ENCODE data around the gene ZNF488. TPM values are rescaled to one million over a fixed set of nuclear protein-coding genes. Genes with fewer than 3 reads are reported as not detected.
A peak's percentile ranks its signal among the peaks of the same experiment; 100 is the strongest.

The ZNF488 gene
- total RNA-seq, 1 experiment from 2014 or later: 5.6 TPM

GRCh38 chr10:47410862-47411261 is 26.8 kb upstream of the ZNF488 start:
- peaks cover 13% of the 10 kb centered on the region for H3K4me1 Mint-ChIP-seq (ENCODE audit: low read depth, unreplicated experiment)
- CTCF ChIA-PET: interaction anchor here (0.6 kb wide), 1 partner anchor 26 kb away, joined by 5 read pairs; no protein-coding TSS in a partner anchor

GRCh38 chr10:47410271-47410670 is 26.2 kb upstream of the ZNF488 start:
- Histone ChIP-seq H3K4me3 (ENCODE audit: low read depth, low read length) (no peak overlapping the region), H3K27me3 (replicated peaks; ENCODE audit: control insufficient read depth, insufficient read depth, low read length) (no peaks in the 10 kb centered on the region), H3K36me3 (ENCODE audit: control insufficient read depth, insufficient read depth, low read length) (no peaks in the 10 kb centered on the region), H3K4me1 (peaks cover 41% of the 10 kb centered on the region), H3K9me3 (no peaks in the 10 kb centered on the region)
- CTCF ChIA-PET: no interaction called here
- no peak for DNase-seq
- Mint-ChIP-seq H3K27ac (ENCODE audit: unreplicated experiment) (no peak overlapping the region), H3K4me1 (ENCODE audit: low read depth, unreplicated experiment) (peaks cover 13% of the 10 kb centered on the region), H3K4me3 (ENCODE audit: unreplicated experiment) (no peak overlapping the region), H3K27me3 (ENCODE audit: insufficient read depth, unreplicated experiment) (no peaks in the 10 kb centered on the region), H3K9me3 (ENCODE audit: unreplicated experiment) (no peaks in the 10 kb centered on the region), H3K36me3 (ENCODE audit: insufficient read depth, unreplicated experiment) (no peaks in the 10 kb centered on the region)
- TF ChIP-seq CTCF (IDR thresholded peaks at IDR 0.05; ENCODE audit: insufficient read depth in 1 of 2, low read depth in 1 of 2, low read length in 1 of 2, severe bottlenecking in 1 of 2, unreplicated experiment in 1 of 2): no peak
- intact Hi-C loops (cut with micrococcal nuclease; ENCODE audit: unreplicated experiment): no loop called here
- BruUV-seq (replicated peaks): no TSS peak
- POLR2A ChIA-PET: no interaction called here

More at GRCh38 chr10:47410862-47411261, 26.8 kb upstream of the ZNF488 start:
- H3K4me1 ChIP-seq: peaks cover 35% of the 10 kb centered on the region
- H3K9me3 ChIP-seq: no peaks in the 10 kb centered on the region
- Mint-ChIP-seq H3K36me3 (ENCODE audit: insufficient read depth, unreplicated experiment) (no peaks in the 10 kb centered on the region), H3K4me3 (ENCODE audit: unreplicated experiment) (no peak overlapping the region), H3K27ac (ENCODE audit: unreplicated experiment) (no peak overlapping the region), H3K27me3 (ENCODE audit: insufficient read depth, unreplicated experiment) (no peaks in the 10 kb centered on the region), H3K9me3 (ENCODE audit: unreplicated experiment) (no peaks in the 10 kb centered on the region)
- POLR2A ChIA-PET: no interaction called here
- no peak overlapping the region for H3K4me3 ChIP-seq (ENCODE audit: low read depth, low read length)
- intact Hi-C loops (cut with micrococcal nuclease; ENCODE audit: unreplicated experiment): no loop called here
- peak in 1 of 2 experiments; percentile 33 for DNase-seq
- no peak for TF ChIP-seq CTCF (IDR thresholded peaks at IDR 0.05; ENCODE audit: insufficient read depth in 1 of 2, low read depth in 1 of 2, low read length in 1 of 2, severe bottlenecking in 1 of 2, unreplicated experiment in 1 of 2)
- no peaks in the 10 kb centered on the region for H3K27me3 ChIP-seq (replicated peaks; ENCODE audit: control insufficient read depth, insufficient read depth, low read length)
- BruUV-seq (replicated peaks): no TSS peak
- H3K36me3 ChIP-seq (ENCODE audit: control insufficient read depth, insufficient read depth, low read length): no peaks in the 10 kb centered on the region

GRCh38 chr10:47409866-47410256 is 25.8 kb upstream of the ZNF488 start:
- peaks cover 15% of the 10 kb centered on the region for H3K4me1 Mint-ChIP-seq (ENCODE audit: low read depth, unreplicated experiment)
- TF ChIP-seq CTCF (IDR thresholded peaks at IDR 0.05; ENCODE audit: insufficient read depth in 1 of 2, low read depth in 1 of 2, low read length in 1 of 2, severe bottlenecking in 1 of 2, unreplicated experiment in 1 of 2): no peak
- no peaks in the 10 kb centered on the region for H3K27me3 Mint-ChIP-seq (ENCODE audit: insufficient read depth, unreplicated experiment)
- H3K36me3 Mint-ChIP-seq (ENCODE audit: insufficient read depth, unreplicated experiment): no peaks in the 10 kb centered on the region
- CTCF ChIA-PET: no interaction called here
- H3K4me1 ChIP-seq: peaks cover 45% of the 10 kb centered on the region
- no peak overlapping the region for H3K27ac Mint-ChIP-seq (ENCODE audit: unreplicated experiment)
- DNase-seq: no peak
- no peaks in the 10 kb centered on the region for H3K27me3 ChIP-seq (replicated peaks; ENCODE audit: control insufficient read depth, insufficient read depth, low read length)
- H3K36me3 ChIP-seq (ENCODE audit: control insufficient read depth, insufficient read depth, low read length): no peaks in the 10 kb centered on the region
- intact Hi-C loops (cut with micrococcal nuclease; ENCODE audit: unreplicated experiment): no loop called here
- no peaks in the 10 kb centered on the region for H3K9me3 Mint-ChIP-seq (ENCODE audit: unreplicated experiment)
- H3K4me3 Mint-ChIP-seq (ENCODE audit: unreplicated experiment): no peak overlapping the region
- no peaks in the 10 kb centered on the region for H3K9me3 ChIP-seq
- no peak overlapping the region for H3K4me3 ChIP-seq (ENCODE audit: low read depth, low read length)
- POLR2A ChIA-PET: no interaction called here
- no TSS peak for BruUV-seq (replicated peaks)

All from Caco-2 (cell line).